Caco-2 (cell line): ENCODE data around the gene UTF1. TPM values are rescaled to one million over a fixed set of nuclear protein-coding genes. Genes with fewer than 3 reads are reported as not detected.

Source experiments
- BruUV-seq: library from RNA; stranded (reverse); fragments of 400-500 nt; replicated peaks from 2 replicates; lab custom pipeline; 2021; lab: Mats Ljungman, UMichigan
- CTCF ChIA-PET: fragments of 300-600 bp; sonication (Branson Sonifier 250); formaldehyde crosslinking; loops from one replicate; lab custom pipeline; 2022; ENCODE audit warnings: antibody characterized with exemption; lab: Charles Lee
- POLR2A ChIA-PET: fragments of 300-600 bp; sonication (Branson Sonifier 250); formaldehyde crosslinking; loops from one replicate; lab custom pipeline; 2022; ENCODE audit warnings: antibody characterized with exemption; lab: Charles Lee
- DNase-seq, 2 experiments: peaks; one replicate each; pipeline versions ENCODE4 v3.0.0 to v3.0.0-alpha.2; 2020 to 2022
- H3K27me3 ChIP-seq: replicated peaks from 2 replicates; pipeline ENCODE4 v1.6.0; 2011; ENCODE audit warnings: low read length; ENCODE audit not compliant: control insufficient read depth, insufficient read depth
- H3K36me3 ChIP-seq: 2 replicates; pipeline ENCODE4 v1.5.1; 2011; ENCODE audit warnings: low read length; ENCODE audit not compliant: control insufficient read depth, insufficient read depth
- H3K4me1 ChIP-seq: fragments of 250-450 bp; sonication (Bioruptor Pico); 2 replicates; pipeline ENCODE4 v1.5.1; 2020; ENCODE audit warnings: mild to moderate bottlenecking
- H3K4me3 ChIP-seq: 2 replicates; pipeline ENCODE4 v1.5.1; 2011; ENCODE audit warnings: low read depth, mild to moderate bottlenecking, control low read depth, low read length
- H3K9me3 ChIP-seq: fragments of 250-450 bp; sonication (Bioruptor Pico); 2 replicates; pipeline ENCODE4 v1.5.1; 2020; ENCODE audit warnings: mild to moderate bottlenecking, moderate library complexity
- H3K27ac Mint-ChIP-seq: one replicate; pipeline ENCODE4 v1.8.0; 2022; ENCODE audit warnings: mixed read lengths; ENCODE audit not compliant: unreplicated experiment
- H3K27me3 Mint-ChIP-seq: one replicate; pipeline ENCODE4 v1.8.0; 2022; ENCODE audit warnings: mixed read lengths; ENCODE audit not compliant: insufficient read depth, unreplicated experiment
- H3K36me3 Mint-ChIP-seq: one replicate; pipeline ENCODE4 v1.8.0; 2022; ENCODE audit warnings: mild to moderate bottlenecking, mixed read lengths; ENCODE audit not compliant: insufficient read depth, unreplicated experiment
- H3K4me1 Mint-ChIP-seq: one replicate; pipeline ENCODE4 v1.8.0; 2022; ENCODE audit warnings: low read depth, mixed read lengths; ENCODE audit not compliant: unreplicated experiment
- H3K4me3 Mint-ChIP-seq: one replicate; pipeline ENCODE4 v1.8.0; 2022; ENCODE audit warnings: mild to moderate bottlenecking, moderate library complexity, mixed read lengths; ENCODE audit not compliant: unreplicated experiment
- H3K9me3 Mint-ChIP-seq: one replicate; pipeline ENCODE4 v1.8.0; 2022; ENCODE audit warnings: mixed read lengths; ENCODE audit not compliant: unreplicated experiment
- intact Hi-C: fragments of 100-400 bp; cut with micrococcal nuclease; formaldehyde crosslinking; loops from one replicate; pipeline ENCODE4 v1.10.0; 2022; ENCODE audit not compliant: unreplicated experiment
- total RNA-seq: library from RNA; stranded (reverse); gene quantifications from 2 replicates; pipeline ENCODE4 v1.2.3, GENCODE V29; 2022
- TF ChIP-seq, protein P1 (sequence below), 2 experiments: fragments of 200-600 bp in 1 of 2; IDR thresholded peaks; 1 replicate in 1 of 2; 2 replicates in 1 of 2; pipeline versions ENCODE4 v1.5.1 to v1.8.0; 2011 to 2022; ENCODE audit warnings: antibody characterized with exemption in 1 of 2, control low read depth in 1 of 2, inconsistent platforms in 1 of 2, low read depth in 1 of 2, low read length in 1 of 2, mild to moderate bottlenecking in 1 of 2, moderate library complexity in 1 of 2; ENCODE audit not compliant: insufficient read depth in 1 of 2, severe bottlenecking in 1 of 2, unreplicated experiment in 1 of 2

UTF1 gene
- total RNA-seq, 1 experiment from 2014 or later, result not detected

GRCh38 chr10:133211141-133211830 lies 18.7 kb upstream of the UTF1 start:
- Histone ChIP-seq H3K9me3 (peaks cover 5% of the 10 kb centered on the region; the same call in 1 of the 2 replicates), H3K4me1 (no peaks in the 10 kb centered on the region), H3K36me3 (no peaks in the 10 kb centered on the region), H3K27me3 (peaks cover 3% of the 10 kb centered on the region; the same call in 1 of the 2 replicates), H3K4me3 (no peak overlapping the region)
- intact Hi-C loops, result no loop called here
- DNase-seq, result no peak
- Mint-ChIP-seq H3K4me1 (no peaks in the 10 kb centered on the region), H3K36me3 (peaks cover 5% of the 10 kb centered on the region), H3K27ac (no peak overlapping the region), H3K9me3 (no peaks in the 10 kb centered on the region), H3K27me3 (peaks cover 15% of the 10 kb centered on the region), H3K4me3 (no peak overlapping the region)
- TF ChIP-seq, protein P1, sequence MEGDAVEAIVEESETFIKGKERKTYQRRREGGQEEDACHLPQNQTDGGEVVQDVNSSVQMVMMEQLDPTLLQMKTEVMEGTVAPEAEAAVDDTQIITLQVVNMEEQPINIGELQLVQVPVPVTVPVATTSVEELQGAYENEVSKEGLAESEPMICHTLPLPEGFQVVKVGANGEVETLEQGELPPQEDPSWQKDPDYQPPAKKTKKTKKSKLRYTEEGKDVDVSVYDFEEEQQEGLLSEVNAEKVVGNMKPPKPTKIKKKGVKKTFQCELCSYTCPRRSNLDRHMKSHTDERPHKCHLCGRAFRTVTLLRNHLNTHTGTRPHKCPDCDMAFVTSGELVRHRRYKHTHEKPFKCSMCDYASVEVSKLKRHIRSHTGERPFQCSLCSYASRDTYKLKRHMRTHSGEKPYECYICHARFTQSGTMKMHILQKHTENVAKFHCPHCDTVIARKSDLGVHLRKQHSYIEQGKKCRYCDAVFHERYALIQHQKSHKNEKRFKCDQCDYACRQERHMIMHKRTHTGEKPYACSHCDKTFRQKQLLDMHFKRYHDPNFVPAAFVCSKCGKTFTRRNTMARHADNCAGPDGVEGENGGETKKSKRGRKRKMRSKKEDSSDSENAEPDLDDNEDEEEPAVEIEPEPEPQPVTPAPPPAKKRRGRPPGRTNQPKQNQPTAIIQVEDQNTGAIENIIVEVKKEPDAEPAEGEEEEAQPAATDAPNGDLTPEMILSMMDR (IDR thresholded peaks at IDR 0.05; ENCODE audit: insufficient read depth in 1 of 2, low read depth in 1 of 2, low read length in 1 of 2, severe bottlenecking in 1 of 2, unreplicated experiment in 1 of 2), result no peak
- ChIA-PET CTCF (no interaction called here), POLR2A (no interaction called here)
- BruUV-seq, result no TSS peak

DNA sequence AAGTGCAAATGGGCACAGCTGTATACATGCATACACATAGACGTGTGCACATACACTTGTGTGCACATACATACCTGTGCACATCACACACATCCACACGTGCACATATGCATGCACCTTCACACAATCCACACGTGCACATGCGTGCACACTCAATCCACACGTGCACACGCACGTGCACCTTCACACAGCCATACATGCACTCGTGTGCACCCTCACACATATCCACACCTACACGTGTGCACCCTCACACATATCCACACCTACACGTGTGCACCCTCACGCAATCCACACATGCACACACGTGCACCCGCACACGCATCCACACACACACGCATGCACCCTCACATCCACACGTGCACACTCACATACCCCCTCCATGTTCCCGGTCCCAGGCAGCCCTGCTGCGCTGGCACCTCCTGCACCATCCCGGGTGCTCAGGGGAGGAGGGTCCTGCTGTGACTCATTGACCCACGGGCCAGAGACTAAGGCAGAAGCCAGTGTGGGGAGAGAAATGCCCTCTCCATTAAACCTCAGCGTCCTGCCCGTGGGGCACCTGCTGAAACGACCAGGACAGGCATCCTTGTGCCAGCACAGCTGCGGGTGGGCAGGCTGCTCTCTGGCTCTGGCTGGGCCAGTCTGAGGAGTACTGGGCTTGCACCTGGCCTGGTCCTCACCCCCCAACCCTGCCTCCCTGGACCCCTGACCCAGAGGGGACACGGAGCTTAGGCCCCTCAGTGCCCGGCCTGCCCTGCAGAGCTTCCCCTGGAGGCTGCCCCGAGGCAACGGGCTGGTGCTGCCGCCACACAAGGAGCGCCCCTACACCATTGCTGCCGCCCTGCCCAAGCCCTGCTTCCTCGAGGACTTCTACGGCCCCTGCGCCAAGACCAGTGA lies 17.8 kb upstream of the UTF1 start:
- Mint-ChIP-seq H3K4me3 (no peak overlapping the region), H3K36me3 (peaks cover 5% of the 10 kb centered on the region), H3K27ac (no peak overlapping the region), H3K4me1 (no peaks in the 10 kb centered on the region), H3K9me3 (no peaks in the 10 kb centered on the region), H3K27me3 (peaks cover 20% of the 10 kb centered on the region)
- intact Hi-C loops, result no loop called here
- POLR2A ChIA-PET, result no interaction called here
- peaks cover 5% of the 10 kb centered on the region; the same call in 1 of the 2 replicates for H3K9me3 ChIP-seq
- H3K4me3 ChIP-seq, result no peak overlapping the region
- no TSS peak for BruUV-seq
- TF ChIP-seq, protein P1 (IDR thresholded peaks at IDR 0.05; ENCODE audit: insufficient read depth in 1 of 2, low read depth in 1 of 2, low read length in 1 of 2, severe bottlenecking in 1 of 2, unreplicated experiment in 1 of 2), result no peak
- CTCF ChIA-PET, result no interaction called here
- H3K27me3 ChIP-seq, result peaks cover 3% of the 10 kb centered on the region; the same call in 1 of the 2 replicates
- no peaks in the 10 kb centered on the region for H3K4me1 ChIP-seq
- H3K36me3 ChIP-seq, result no peaks in the 10 kb centered on the region
- DNase-seq, result no peak

DNA sequence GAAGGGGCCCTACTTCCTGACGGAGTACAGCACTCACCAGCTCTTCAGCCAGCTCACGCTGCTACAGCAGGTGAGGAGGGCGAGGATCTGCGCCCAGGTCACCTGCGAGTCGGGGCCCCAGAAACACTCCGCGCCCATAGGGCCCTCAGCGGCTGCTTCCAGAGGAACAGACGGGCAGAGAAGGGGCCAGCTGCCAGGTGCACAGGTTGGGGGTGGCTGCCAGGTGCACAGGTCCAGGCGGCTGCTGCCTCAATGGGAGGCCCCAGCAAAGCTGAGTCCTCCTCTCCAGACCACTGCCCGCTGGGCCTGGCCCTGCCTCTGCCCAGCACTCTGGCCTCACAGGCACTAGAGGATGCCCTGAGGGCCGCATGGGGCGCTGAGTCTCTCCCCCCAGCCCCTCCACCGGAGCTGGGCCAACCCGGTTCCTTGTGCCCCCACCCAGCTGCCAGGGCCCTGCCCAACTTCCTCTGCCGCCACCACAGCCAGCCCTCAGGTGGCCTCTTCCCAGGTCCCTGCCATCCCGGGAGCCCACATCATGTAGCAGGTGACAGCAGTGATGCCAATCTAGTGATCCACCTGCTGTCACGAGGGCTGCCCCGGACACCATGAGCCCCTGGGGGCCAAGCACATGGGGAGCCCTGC lies 17.0 kb upstream of the UTF1 start:
- no peak overlapping the region for H3K4me3 ChIP-seq
- Mint-ChIP-seq H3K9me3 (no peaks in the 10 kb centered on the region), H3K27ac (no peak overlapping the region), H3K4me1 (no peaks in the 10 kb centered on the region), H3K36me3 (peaks cover 5% of the 10 kb centered on the region), H3K4me3 (no peak overlapping the region), H3K27me3 (peaks cover 20% of the 10 kb centered on the region)
- ChIA-PET CTCF (no interaction called here), POLR2A (no interaction called here)
- intact Hi-C loops, result no loop called here
- TF ChIP-seq, protein P1 (IDR thresholded peaks at IDR 0.05; ENCODE audit: insufficient read depth in 1 of 2, low read depth in 1 of 2, low read length in 1 of 2, severe bottlenecking in 1 of 2, unreplicated experiment in 1 of 2), result no peak
- BruUV-seq, result no TSS peak
- H3K9me3 ChIP-seq, result peaks cover 5% of the 10 kb centered on the region; the same call in 1 of the 2 replicates
- no peak for DNase-seq
- peaks cover 3% of the 10 kb centered on the region; the same call in 1 of the 2 replicates for H3K27me3 ChIP-seq
- H3K4me1 ChIP-seq, result no peaks in the 10 kb centered on the region
- no peaks in the 10 kb centered on the region for H3K36me3 ChIP-seq
